Right renal cortex interstitium (tissue), 3 donors: Measurements from ENCODE around the gene USF1. TPM values are rescaled to one million over a fixed set of nuclear protein-coding genes. Genes with fewer than 3 reads are reported as not detected.
A peak's percentile ranks its signal among the peaks of the same experiment; 100 is the strongest.

Experiments
- DNase-seq, 3 donors: peaks; one replicate each; pipeline ENCODE4 v3.0.0-alpha.2; 2013; ENCODE audit warnings: low read depth in 3 of 3, low spot score in 2 of 3
- polyA plus RNA-seq, 3 donors: library from polyadenylated mRNA; unstranded; fragments of 120-200 nt; gene quantifications; one replicate each; pipeline ENCODE4 v1.2.1, GENCODE V29; 2013; ENCODE audit not compliant: insufficient read length in 3 of 3

USF1 gene, protein sequence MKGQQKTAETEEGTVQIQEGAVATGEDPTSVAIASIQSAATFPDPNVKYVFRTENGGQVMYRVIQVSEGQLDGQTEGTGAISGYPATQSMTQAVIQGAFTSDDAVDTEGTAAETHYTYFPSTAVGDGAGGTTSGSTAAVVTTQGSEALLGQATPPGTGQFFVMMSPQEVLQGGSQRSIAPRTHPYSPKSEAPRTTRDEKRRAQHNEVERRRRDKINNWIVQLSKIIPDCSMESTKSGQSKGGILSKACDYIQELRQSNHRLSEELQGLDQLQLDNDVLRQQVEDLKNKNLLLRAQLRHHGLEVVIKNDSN
- 10 to 100 TPM; 55.5 to 60.9 (median 60.2) TPM for polyA plus RNA-seq

GRCh38 chr1:161045736-161046604, at the start of gene USF1:
Gene USF1, minus strand, starts transcription at chr1:161045977. Its CDS starts 2,702 bp downstream, at chr1:161043275.
- peak; percentile 95 to 98 (median 97) for DNase-seq

DNA sequence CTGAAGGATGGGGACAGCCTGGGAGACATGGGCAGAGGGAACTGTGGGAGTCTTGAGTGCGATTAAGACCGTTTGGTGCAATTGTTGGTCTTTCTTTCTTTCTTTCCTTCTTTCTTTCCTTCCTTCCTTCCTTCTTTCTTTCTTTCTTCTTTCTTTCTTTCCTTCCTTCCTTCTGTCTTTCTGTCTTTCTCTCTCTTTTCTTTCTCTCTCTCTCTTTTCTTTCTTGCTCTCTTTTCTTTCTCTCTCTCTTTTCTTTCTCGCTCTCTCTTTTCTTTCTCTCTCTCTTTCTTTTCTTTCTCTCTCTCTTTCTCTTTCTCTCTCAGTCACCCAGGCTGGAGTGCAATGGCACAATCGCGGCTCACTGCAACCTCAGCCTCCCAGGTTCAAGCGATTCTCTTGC, 49.5 kb upstream of the USF1 start:
- no peak for DNase-seq

DNA sequence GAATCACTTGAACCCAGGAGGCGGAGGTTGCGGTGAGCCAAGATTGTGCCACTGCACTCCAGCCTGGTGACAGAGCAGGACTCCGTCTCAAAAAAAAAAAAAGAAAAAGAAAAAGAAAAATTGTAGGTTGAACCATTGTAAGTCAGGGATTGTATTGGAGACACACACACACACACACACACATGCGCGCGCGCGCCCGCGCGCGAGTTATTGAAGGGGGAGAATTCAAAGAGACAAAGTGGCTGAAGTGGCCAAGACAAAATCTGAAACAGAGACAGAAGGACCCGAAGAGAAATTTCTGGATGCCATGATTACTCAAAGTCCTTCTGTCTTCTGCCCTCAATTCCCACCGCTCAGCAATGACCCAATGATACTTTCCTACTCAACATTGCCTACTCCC, 48.7 kb upstream of the USF1 start:
- no peak for DNase-seq

GRCh38 chr1:161092621-161093028, 46.8 kb upstream of the USF1 start:
- DNase-seq = no peak

- DNase-seq = no peak
These were observed 46.2 kb upstream of the USF1 start for GRCh38 chr1:161091796-161092507.

- no peak for DNase-seq
These were observed 45.3 kb upstream of the USF1 start for GRCh38 chr1:161091093-161091492.

- DNase-seq = no peak
These were observed 44.8 kb upstream of the USF1 start for GRCh38 chr1:161090617-161091016.

DNA sequence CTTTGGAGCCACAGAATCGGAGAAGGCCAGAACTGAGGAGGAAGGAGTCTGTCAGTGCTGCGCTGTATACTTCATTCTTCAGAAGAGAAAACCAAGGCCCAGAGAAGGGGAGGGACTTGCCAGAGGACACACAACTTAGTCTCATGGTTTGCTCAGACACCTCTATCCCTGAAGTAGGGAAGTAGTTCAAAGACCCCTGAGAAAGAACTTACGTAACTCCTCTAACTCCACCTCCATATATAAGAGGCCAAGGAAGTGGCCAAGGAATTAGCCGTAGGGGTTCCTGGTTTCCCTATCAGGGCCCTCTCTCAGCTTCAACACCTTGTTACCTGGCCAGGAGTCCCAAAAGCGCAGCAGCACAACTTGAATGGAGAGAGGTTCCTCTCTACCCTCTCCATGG, 44.2 kb upstream of the USF1 start:
- DNase-seq = no peak

DNA sequence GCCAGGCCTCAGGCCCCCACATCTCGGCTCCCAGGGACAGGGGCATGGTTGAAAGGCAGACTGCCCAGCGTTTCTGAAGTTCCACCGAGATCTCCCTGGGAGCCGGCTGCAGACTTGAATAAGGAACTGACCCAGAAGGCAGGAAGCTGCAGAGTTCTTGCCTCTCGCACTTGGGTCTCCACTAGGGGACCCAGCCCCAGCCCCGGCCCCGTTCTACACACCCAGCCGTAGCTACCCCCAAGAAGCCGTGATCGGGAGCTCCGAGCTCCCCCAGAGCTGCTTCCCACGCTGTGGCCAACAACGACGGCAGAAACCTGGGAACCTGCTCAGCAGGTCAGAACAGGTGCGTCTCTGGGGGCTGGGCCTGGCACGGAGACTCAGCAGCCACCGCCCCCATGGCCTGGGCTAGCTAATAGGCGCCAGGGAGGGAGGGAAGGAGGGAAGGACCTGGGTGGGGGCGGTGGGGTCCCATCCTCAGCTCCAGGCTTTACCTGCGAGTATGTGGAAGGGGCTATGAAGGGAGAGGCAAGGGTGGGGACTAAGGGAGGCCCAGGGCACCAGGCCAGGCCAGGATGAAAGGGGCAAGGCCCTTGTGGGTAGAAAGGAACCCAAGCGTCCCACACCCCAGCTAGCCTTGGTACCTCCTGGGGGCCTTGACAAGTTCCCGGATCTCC, 43.6 kb upstream of the USF1 start, which contains the start of gene NECTIN4:
NECTIN4 (minus strand) TSS at position 308 of the 674 bp plus-strand sequence; CDS start at position 46, 262 bp downstream.
- no peak for DNase-seq

DNA sequence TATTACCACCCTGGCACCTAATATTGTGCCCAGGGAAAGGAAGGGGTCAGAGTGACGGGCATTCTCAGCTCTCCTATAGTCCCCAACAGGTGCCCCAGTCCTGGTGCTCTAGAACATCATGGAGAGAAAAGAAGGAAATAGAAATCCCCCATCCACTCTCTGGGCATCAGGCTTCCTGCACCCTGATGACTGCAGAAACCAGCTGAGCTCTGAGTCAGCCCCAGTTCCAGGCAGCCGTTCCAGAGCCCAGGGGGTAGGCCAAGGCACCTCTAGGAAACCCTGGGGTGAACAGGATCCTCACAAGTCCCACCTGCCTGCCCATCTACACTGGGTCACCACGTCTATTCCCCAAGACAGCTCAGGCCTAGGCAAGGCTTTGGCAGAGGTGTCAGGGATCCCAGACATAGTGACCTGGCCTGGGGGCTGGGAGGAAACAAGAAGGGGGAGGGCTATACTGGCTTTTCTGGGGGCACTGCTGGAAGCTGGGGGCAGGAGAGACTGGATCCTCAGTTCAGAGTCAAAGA, 42.9 kb upstream of the USF1 start:
- DNase-seq = no peak

- no peak for DNase-seq
These were observed 40.7 kb upstream of the USF1 start for GRCh38 chr1:161086457-161086856.

- no peak for DNase-seq
These were observed 39.4 kb upstream of the USF1 start for GRCh38 chr1:161085165-161085564.

DNA sequence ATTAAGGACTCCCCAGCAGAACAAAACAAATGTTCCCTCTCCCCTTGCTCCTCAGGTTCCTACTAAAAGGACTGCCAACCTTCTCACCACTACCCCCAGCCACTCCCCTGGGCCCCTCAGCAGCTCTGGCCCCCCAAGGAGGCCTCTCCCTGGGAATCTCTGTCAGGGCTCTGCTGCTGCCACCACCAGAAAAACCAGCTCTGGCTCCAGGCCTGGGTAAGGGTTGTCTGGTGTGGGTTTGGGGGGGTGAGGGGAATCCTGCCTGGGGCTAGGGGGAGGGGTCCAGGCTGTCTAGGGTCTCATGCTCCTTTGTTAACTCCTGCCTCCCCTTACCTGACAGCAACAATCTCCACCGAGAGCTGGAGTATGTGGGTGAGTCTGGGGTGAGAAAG, 38.8 kb upstream of the USF1 start:
- no peak for DNase-seq

- no peak for DNase-seq
These were observed 38.2 kb upstream of the USF1 start for GRCh38 chr1:161083748-161084596.

DNA sequence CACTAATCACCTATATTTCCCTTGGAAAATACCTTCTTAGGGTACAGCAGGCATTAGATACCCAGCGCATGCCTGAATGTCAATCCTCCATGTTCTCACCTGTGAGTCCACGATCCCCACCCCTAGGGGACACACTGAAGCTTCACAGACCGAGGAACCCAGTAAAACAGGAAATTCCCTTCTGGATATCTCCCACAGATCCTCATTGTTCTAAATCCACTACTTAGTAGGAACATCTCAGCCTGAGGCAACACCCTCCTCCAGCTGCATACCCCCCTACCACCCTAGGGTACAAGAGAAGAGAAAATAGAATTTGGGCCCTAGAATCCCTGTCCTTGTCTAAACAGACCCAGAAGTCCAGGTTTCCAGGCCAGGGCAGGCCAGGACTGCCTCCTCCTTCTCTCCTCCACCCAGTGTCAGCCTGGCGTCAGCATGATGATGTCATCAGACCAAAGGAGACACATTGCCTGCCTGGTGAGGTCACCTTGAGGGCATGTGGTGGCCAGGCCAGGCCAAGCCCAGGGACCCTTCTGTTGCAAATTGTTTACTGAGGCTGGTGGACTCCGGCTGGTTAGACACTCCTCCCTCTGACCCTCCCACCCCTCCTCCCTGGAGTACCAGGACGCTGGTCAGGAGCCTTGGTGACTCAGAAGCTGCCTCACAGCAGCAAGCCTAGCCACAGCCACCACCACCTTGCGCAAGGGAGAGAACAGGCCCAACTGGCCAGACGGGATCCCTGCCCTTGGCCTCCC, 37.4 kb upstream of the USF1 start:
- DNase-seq = no peak

GRCh38 chr1:161082483-161082882, 36.7 kb upstream of the USF1 start:
- no peak for DNase-seq

- DNase-seq = no peak
These were observed 35.7 kb upstream of the USF1 start for GRCh38 chr1:161081519-161081918.
